ENCODE data around the gene BCAS2. TPM values are rescaled to one million over a fixed set of nuclear protein-coding genes. Genes with fewer than 3 reads are reported as not detected.
"Not testable (repeated sequence)": the region's sequence is repeated elsewhere in the genome, so short reads cannot be mapped to it uniquely, and the experiment has no call there.

The BCAS2 gene
- total RNA-seq, 1 donor from 2014 or later = 27.9 TPM

DNA sequence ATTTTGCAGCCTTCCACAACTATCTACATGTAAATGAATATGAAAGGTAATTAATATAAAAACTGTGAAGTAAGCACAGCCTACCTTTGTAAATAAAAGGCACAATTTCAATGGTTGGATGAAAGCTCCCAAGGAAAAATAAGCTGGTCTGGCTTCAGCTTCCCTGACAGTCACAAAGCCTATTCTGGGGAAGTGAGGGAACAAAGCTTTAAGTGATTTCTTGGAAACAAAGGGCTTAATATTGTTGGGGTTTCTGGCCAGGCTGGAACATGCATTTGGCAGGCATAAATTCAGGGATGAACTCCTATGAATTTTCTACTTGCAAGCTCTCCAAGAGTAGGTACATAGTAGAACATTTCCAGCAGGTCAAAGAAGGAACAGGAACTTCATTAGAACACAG is 17.3 kb downstream of the BCAS2 start:
- DNase-seq = no peak
- intact Hi-C loops (cut with DNase I) = no loop called here
- ATAC-seq (ENCODE audit: poor library complexity) = no peak

DNA sequence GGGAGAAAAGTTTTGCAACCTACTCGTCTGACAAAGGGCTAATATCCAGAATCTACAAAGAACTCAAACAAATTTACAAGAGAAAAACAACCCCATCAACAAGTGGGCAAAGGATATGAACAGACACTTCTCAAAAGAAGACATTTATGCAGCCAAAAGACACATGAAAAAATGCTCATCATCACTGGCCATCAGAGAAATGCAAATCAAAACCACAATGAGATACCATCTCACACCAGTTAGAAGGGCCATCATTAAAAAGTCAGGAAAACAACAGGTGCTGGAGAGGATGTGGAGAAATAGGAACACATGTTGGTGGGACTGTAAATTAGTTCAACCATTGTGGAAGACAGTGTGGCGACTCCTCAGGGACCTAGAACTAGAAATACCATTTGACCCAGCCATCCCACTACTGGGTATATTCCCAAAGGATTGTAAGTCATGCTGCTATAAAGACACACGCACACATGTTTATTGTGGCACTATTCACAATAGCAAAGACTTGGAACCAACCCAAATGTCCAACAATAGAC is 18.4 kb downstream of the BCAS2 start:
- ATAC-seq (ENCODE audit: poor library complexity); intact Hi-C loops (cut with DNase I); DNase-seq: not testable (repeated sequence)

DNA sequence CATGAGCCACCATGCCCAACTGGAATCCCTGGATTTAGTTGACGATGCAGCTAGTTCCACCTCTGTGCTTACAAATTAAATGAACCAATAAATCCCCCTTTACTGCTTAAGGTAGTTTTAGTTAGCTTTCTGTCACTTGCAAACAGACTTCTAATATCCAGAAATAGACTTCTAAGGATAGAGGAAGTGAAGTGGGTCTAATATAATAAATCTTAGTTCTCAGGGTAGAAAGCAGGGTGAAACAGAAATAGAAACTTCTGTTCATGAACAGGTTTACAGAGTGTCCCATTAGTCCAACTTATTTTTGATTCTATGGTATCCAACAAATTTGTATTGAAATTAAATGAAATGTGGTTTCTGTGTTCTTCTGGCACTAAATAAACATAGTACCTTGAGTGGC is 20.1 kb downstream of the BCAS2 start:
- DNase-seq (no peak), ATAC-seq (ENCODE audit: poor library complexity) (no peak)
- intact Hi-C loops (cut with DNase I) = no loop called here

DNA sequence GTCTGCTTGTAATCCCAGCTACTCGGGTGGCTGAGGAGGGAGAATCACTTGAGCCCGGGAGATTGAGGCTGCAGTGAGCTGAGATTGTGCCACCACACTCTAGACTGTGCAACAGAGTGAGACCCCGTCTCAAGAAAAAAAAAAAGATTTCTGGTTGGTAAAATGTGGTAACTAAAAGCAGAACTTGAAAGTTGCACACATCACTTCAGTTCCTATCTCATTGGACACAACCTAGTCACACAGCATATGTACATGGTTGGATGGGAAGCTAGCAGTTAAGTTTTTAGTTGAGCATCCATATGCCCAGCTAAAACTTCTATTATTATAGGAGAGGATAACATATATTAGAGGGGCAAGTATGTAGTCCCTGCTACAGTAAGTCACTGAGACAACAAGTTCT is 22.1 kb downstream of the BCAS2 start:
- DNase-seq = no peak
- intact Hi-C loops (cut with DNase I) = loop anchor here (10.0 kb wide), 1 partner anchor 215 kb away; no protein-coding TSS in a partner anchor
- no peak for ATAC-seq (ENCODE audit: poor library complexity)

DNA sequence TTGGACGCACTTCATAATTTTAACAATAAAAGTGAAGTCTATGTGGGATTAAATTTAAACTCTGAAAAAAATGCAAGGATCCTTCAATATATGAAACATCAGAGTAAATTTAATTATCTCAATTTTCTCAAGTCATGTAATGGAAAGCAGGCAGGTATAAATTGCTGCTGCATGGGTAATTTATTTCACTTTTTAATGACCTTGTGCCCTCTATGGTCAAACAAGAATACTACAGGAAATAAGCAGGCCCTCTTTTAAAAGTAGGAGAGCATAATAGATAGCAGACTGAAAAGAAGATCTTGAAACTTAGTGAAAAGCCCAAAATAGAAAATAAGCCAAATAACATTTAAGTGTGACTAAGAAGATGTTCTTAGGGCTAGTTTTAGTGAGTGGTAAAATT is 22.9 kb downstream of the BCAS2 start:
- no peak for ATAC-seq (ENCODE audit: poor library complexity)
- intact Hi-C loops (cut with DNase I) = loop anchor here (10.0 kb wide), 1 partner anchor 214 kb away; no protein-coding TSS in a partner anchor
- no peak for DNase-seq

DNA sequence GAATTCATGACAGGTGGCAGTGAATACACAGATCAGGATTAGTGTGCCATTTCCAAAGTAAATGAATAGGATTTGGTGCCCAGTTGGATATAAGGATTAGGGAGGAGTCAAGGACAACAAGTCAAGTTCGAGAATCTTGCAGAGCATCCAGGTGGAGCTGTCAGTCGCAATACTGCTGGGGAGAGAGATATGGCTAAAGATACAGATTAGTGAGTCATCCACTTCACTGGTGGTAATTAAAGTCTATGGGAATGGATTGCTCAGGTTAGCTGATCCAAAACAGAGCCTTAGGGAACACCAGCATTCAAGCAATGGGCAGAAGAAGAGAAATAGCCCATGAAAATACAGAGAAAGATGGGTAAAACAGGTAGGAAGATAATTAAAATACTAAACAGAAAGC is 26.8 kb downstream of the BCAS2 start:
- ATAC-seq (ENCODE audit: poor library complexity) (no peak), DNase-seq (no peak)
- intact Hi-C loops (cut with DNase I) = loop anchor here (10.0 kb wide), 1 partner anchor 210 kb away; no protein-coding TSS in a partner anchor

DNA sequence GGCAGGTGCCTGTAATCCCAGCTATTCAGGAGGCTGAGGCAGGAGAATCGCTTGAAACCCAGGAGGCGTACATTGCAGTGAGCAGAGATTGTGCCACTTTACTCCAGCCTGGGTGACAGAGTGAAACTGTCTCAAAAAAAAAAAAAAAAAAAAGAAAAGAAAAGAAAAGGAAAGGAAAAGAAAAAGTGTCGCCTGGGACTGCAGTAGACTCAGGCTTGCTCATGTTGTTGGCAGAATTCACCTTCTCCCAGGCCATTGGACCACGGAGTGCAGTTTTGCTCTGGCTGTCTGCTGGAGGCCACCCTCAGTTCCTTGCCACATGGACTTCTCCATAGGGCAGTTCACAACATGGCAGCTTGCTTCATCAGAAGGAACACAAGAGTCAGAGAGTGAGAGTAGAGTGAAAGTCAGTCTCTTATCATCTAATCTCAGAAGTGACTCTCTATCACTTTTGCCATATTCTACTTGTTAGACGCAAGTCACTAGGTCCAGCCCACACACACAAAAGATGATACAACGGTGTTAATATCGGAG is 29.2 kb downstream of the BCAS2 start:
- ATAC-seq (ENCODE audit: poor library complexity) (no peak), DNase-seq (no peak)
- intact Hi-C loops (cut with DNase I) = loop anchor here (10.0 kb wide), 1 partner anchor 207 kb away; no protein-coding TSS in a partner anchor

DNA sequence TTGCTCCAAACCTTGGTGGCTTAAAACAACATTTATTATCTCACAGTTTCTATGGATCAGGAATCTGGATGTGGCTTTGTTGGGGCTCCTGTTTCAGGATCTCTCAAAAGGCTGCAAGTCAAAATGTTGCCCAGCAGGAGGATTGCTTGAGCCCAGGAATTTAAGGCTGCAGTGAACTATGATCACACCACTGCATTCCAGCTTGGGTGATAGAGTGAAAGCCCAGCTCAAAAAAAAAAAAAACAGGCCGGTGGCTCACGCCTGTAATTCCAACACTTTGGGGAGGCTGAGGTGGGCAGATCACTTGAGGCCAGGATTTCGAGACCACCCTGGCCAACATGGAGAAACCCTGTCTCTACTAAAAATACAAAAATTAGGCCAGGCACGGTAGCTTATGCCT is 30.0 kb downstream of the BCAS2 start:
- DNase-seq (no peak), ATAC-seq (ENCODE audit: poor library complexity) (no peak)
- intact Hi-C loops (cut with DNase I) = loop anchor here (10.0 kb wide), 1 partner anchor 207 kb away; no protein-coding TSS in a partner anchor

DNA sequence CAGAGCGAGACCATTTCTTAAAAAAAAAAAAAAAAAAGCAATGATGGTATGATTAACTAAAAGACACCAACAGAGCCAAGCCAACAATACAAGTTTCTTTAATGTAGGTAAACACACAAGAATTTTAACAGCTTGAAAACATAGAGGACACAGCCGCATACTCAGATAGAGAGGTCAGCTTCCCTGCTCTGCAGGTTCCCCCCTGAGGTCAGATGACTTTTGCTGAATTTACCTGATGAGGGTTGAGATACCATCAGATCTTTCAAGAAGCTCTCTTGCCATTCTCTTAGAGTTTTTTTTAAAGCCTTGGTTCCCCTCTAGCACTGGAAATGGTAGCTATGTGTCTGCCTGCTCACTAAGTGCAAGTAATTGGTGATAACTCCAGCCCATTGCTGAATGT is 31.1 kb downstream of the BCAS2 start:
- DNase-seq = no peak
- intact Hi-C loops (cut with DNase I) = loop anchor here (10.0 kb wide), 1 partner anchor 206 kb away; no protein-coding TSS in a partner anchor

DNA sequence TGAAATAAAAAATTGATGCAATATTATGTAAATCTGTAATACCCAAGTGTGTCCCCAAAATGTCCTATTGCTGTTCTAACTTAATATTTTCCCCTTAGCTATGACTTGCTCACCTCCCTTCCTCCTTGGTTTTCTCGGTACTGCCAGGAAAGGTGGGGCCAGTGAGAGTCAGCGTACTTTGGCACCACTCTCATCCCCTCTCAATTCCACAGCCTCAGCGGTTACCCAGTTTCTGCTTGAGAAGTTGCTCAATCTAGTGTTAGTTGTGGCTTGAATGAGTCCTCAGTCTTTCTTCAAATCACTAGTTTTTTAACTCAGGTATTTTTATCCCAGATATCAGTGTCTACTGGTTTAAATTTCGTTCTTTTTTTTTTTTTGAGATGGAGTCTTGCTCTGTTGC is 32.3 kb downstream of the BCAS2 start:
- DNase-seq = no peak
- no peak for ATAC-seq (ENCODE audit: poor library complexity)
- intact Hi-C loops (cut with DNase I) = no loop called here

More for the DNA sequence above, 31.1 kb downstream of the BCAS2 start:
- ATAC-seq (ENCODE audit: poor library complexity) = no peak

DNA sequence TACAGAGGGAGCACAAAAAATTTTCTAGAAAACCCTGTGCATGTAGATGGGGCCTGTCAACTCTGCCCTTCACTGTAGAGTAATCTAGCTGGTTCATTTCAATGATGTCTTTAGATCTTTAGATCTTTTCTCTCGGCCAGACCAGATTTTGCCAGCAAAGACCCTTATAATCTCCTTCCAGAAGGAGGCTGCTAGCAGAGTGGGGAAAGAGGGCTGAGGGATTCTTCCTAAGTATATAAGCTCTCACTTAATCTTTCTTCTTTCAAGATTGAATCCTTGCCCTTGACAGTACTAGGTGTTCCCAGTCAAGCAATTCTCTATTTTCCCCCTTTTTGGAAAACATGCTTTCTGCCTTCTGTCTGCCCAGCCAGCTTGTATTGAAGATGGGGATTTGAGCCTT is 34.3 kb downstream of the BCAS2 start:
- ATAC-seq (ENCODE audit: poor library complexity) (no peak), DNase-seq (no peak)
- intact Hi-C loops (cut with DNase I) = no loop called here

DNA sequence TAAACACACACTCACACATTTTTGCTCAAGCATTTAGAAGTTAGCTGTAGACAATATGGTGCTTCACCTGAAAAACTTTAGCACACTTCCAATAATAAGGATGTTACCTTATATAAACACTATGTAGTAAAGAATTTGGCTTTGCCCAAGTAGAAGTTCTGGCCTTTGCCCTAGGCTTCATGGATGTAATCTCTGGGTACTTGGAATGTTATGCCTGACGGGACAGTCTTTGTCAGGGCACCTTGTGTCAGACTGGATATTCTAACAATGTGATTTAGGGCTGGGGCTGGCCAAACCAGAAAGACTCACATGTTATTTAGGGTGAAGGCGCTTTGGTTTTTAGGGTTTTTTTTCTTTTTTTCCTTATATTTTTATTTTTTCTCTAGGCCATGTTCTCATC is 35.6 kb downstream of the BCAS2 start:
- ATAC-seq (ENCODE audit: poor library complexity) (no peak), DNase-seq (no peak)
- intact Hi-C loops (cut with DNase I) = no loop called here

DNA sequence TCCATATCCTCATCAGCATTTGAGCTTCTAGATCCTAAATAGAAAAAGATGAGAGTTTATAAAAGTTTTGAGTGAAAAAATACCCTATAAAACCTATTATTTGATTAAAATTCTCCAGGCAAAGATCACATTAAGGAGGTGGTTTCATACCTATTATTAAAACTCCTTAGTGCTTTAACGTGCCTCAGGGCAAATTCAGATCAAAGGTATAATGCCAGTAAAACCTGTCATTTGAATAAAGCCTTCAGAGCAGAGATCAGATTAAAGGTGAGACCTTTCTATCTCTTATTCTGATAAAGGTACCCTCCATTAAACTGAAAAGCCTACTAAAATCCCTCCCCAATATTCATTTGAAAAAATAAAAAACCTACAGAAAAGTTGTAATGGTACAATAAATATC is 36.1 kb downstream of the BCAS2 start:
- intact Hi-C loops (cut with DNase I) = no loop called here
- DNase-seq (no peak), ATAC-seq (ENCODE audit: poor library complexity) (no peak)

DNA sequence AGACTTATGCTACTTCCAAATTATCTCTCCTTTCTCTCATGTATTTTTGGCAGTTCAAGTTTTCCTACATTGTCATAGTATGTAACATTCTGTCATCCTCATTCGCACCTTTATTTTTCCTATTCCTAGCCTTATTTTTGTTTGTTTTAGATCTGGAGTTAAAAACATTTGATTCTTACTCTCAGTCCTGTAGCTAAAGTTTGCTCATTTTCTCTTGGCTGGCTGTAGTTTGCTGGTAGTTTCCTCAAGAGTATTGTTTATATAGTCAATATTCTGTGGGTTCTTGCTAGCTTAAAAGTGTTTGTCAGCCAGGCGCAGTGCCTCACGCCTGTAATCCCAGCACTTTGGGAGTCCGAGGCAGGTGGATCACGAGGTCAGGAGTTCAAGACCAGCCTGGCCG is 40.6 kb downstream of the BCAS2 start:
- intact Hi-C loops (cut with DNase I) = no loop called here

DNA sequence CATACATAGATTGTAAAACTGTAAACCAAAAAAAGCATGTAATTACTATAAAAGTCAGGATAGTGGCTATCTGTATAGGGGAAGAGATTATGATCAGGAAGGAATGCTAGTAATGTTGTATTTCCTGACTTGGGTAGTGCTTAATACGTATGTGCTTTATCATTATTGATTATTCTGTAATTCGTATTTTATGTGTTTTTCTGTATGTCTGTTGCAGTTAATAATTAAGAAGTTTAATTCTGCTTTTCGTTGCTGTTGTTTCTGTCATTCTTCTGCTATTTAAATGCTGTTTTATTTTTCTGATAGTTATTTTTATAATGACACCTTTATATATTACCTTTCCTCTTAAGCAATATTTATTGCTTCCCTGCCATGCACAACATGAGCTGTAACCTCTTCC is 41.1 kb downstream of the BCAS2 start:
- ATAC-seq (ENCODE audit: poor library complexity) (no peak), DNase-seq (no peak)
- intact Hi-C loops (cut with DNase I) = no loop called here

More for the DNA sequence above, 40.6 kb downstream of the BCAS2 start:
- DNase-seq (no peak), ATAC-seq (ENCODE audit: poor library complexity) (no peak)

DNA sequence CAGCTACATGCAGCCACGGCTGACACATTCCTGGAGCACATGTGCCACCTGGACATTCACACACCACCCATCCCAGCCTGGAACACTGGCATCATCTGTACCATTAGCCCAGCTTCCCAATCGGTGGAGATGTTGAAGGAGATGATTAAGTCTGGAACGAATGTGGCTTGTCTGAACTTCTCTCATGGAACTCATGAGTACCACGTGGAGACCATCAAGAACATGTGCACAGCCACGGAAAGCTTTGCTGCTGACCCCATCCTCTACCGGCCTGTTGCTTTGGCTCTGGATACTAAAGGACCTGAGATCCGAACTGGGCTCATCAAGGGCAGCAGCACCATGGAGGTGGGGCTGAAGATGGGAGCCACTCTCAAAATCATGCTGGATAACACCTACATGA is 45.4 kb downstream of the BCAS2 start:
- intact Hi-C loops (cut with DNase I) = no loop called here
- no peak for DNase-seq
- no peak for ATAC-seq (ENCODE audit: poor library complexity)

DNA sequence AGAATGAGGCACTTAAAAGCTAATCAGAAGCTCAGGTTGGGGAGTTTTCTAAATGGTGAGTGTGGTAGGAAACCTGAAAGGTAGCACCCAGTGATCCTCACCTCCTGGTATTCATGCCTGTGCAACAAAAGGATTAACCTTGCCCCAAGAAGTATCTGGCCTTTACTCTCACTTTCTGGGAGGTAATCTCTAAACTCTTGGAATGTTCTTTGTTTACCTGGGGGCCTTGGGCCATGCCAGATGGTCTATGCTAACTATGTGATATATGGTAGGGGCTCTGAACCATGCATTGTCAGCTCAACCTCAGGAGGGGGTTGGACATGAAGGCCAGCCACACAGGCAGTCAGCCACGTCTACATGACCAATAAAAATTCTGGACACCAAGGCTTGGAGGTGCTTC is 46.0 kb downstream of the BCAS2 start:
- DNase-seq = no peak
- intact Hi-C loops (cut with DNase I) = no loop called here
- ATAC-seq (ENCODE audit: poor library complexity) = no peak

DNA sequence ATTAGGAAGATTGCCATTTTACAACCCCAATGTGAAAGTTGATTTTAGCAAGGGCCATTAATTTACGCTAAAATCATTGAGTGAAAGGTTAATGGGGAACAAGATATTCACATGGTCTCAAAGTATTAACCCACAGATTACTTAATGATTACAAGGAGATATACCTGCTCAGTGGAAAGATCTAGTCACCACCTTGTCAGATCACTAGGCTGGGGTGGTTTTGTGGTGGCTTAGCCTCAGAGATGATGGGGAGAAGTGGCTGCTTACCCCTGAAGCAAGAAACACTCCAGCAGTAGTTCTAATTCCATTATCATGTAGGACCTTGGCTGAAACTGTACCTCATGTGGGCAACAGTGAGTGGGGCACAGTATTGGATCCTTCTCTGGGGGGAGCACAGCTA is 50.3 kb downstream of the BCAS2 start:
- DNase-seq (no peak), ATAC-seq (ENCODE audit: poor library complexity) (no peak)
- intact Hi-C loops (cut with DNase I) = no loop called here

DNA sequence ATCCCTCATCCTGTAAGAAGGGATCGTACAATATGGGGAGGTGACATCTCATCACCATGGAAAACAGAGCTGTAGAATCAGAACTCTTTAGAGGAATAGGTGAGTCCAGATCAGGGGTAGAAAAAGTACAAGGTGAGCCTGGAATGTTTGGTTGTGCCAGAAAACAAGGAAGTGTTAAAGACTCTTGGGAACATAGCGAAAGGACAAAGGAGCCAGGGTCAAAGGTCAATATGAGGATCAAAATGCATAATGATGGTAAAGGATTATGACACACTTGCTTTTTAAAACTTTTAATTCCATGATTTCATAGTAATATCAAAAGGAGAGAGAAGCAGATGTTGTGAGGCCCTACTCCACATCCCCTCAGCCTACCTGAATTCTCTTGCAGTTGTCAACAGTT is 51.2 kb downstream of the BCAS2 start:
- ATAC-seq (ENCODE audit: poor library complexity) (no peak), DNase-seq (no peak)
- intact Hi-C loops (cut with DNase I) = no loop called here

DNA sequence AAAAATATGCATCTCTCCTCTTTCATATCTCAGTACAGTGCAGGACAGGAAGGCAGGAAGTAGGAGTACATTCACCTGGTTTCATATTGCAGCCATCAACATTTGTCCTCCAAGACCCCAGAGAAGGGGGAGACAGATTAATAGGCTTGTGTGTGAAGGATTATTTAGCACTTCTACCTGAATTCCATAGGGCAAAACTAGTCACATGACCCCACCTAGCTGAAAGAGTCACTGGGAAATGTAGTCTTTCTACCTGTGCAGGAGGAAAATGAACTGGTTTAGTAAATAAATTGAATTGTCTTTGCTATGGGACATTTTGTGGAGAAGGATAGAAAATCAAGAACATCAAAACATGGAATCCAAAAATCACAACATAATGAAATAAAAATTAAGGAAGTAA is 56.5 kb downstream of the BCAS2 start:
- DNase-seq = no peak
- ATAC-seq (ENCODE audit: poor library complexity) = no peak
- intact Hi-C loops (cut with DNase I) = no loop called here

DNA sequence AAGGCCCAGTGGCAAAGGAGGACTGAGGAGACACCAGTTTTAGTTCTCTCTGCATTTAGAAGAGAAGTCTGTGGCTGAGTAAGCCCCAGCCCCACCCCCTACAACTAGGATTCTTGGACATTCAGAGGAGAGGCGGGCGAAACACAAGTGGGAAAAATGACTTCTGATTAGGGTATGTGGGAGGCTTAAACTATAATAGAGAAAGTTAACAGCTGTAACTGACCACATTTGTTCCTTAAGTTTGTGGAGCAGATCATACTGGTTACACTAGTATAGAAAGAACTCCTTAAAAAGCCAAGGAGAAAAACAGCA is 59.2 kb downstream of the BCAS2 start:
- DNase-seq (no peak), ATAC-seq (ENCODE audit: poor library complexity) (no peak)
- intact Hi-C loops (cut with DNase I) = no loop called here
